PC-9 (cell line): ENCODE measurements around the gene FAT1. TPM values are rescaled to one million over a fixed set of nuclear protein-coding genes. Genes with fewer than 3 reads are reported as not detected.

Experiments
- BruUV-seq: library from RNA; stranded (reverse); fragments of 400-500 nt; replicated peaks from 2 replicates; lab custom pipeline; 2021; lab: Mats Ljungman, UMichigan
- CTCF ChIA-PET: fragments of 300-600 bp; sonication (Branson Sonifier 250); formaldehyde crosslinking; loops from one replicate; lab custom pipeline; 2022; ENCODE audit warnings: antibody characterized with exemption; lab: Charles Lee
- POLR2A ChIA-PET: fragments of 300-600 bp; sonication (Branson Sonifier 250); formaldehyde crosslinking; loops from one replicate; lab custom pipeline; 2022; ENCODE audit warnings: antibody characterized with exemption; ENCODE audit not compliant: unreplicated experiment; lab: Charles Lee
- DNase-seq, 2 experiments: peaks; one replicate each; pipeline versions ENCODE4 v3.0.0 to v3.0.0-alpha.2; 2015 to 2022; ENCODE audit warnings: mixed read lengths in 1 of 2
- H2AFZ ChIP-seq: fragments of 200-600 bp; sonication (generic); 2 replicates; pipeline ENCODE4 v1.8.1; 2017; ENCODE audit warnings: antibody characterized with exemption
- H3F3A ChIP-seq: fragments of 200-600 bp; sonication (generic); 2 replicates; pipeline ENCODE4 v1.8.1; 2017; ENCODE audit warnings: antibody characterized with exemption, mild to moderate bottlenecking, low read depth; ENCODE audit not compliant: insufficient read depth
- H3K27ac ChIP-seq: fragments of 200-600 bp; sonication (generic); 2 replicates; pipeline ENCODE4 v1.6.1; 2016; ENCODE audit warnings: mixed run types
- H3K27me3 ChIP-seq: fragments of 200-600 bp; sonication (generic); 2 replicates; pipeline ENCODE4 v1.6.1; 2016; ENCODE audit warnings: low read depth, mixed run types; ENCODE audit not compliant: insufficient read depth
- H3K36me3 ChIP-seq: fragments of 200-600 bp; sonication (generic); 2 replicates; pipeline ENCODE4 v1.6.1; 2016; ENCODE audit warnings: low read depth, mixed run types
- H3K4me1 ChIP-seq: fragments of 200-600 bp; sonication (generic); replicated peaks from 2 replicates; pipeline ENCODE4 v1.6.1; 2016; ENCODE audit warnings: mixed run types; ENCODE audit not compliant: insufficient read depth
- H3K4me2 ChIP-seq: fragments of 200-600 bp; sonication (generic); 2 replicates; pipeline ENCODE4 v1.6.1; 2017; ENCODE audit warnings: mixed run types
- H3K4me3 ChIP-seq: fragments of 200-600 bp; sonication (generic); 2 replicates; pipeline ENCODE4 v1.6.1; 2016; ENCODE audit warnings: mixed run types
- H3K79me2 ChIP-seq: fragments of 200-600 bp; sonication (generic); 2 replicates; pipeline ENCODE4 v1.6.1; 2017; ENCODE audit warnings: low read depth, mixed run types
- H3K9me2 ChIP-seq: fragments of 200-600 bp; sonication (generic); 2 replicates; pipeline ENCODE4 v1.8.1; 2017; ENCODE audit warnings: mild to moderate bottlenecking; ENCODE audit not compliant: insufficient read depth
- H3K9me3 ChIP-seq: fragments of 200-600 bp; sonication (generic); 2 replicates; pipeline ENCODE4 v1.8.1; 2016; ENCODE audit warnings: low read depth; ENCODE audit not compliant: insufficient read depth
- H4K20me1 ChIP-seq: fragments of 200-600 bp; sonication (generic); 2 replicates; pipeline ENCODE4 v1.8.1; 2017; ENCODE audit not compliant: insufficient read depth
- CTCF ChIP-seq: fragments of 200-600 bp; sonication (generic); conservative IDR thresholded peaks from 2 replicates; pipeline ENCODE4 v1.6.1; 2017; ENCODE audit warnings: mixed run types, antibody characterized with exemption, mild to moderate bottlenecking, moderate library complexity
- EZH2 ChIP-seq: fragments of 200-600 bp; sonication (generic); IDR thresholded peaks from 2 replicates; pipeline ENCODE4 v1.8.0; 2017; ENCODE audit warnings: antibody characterized with exemption, low read depth
- intact Hi-C: fragments of 100-400 bp; cut with micrococcal nuclease; formaldehyde crosslinking; loops from one replicate; pipeline ENCODE4 v1.10.0; 2022; ENCODE audit not compliant: unreplicated experiment
- total RNA-seq: library from RNA; stranded (reverse); gene quantifications from 2 replicates; pipeline ENCODE4 v1.2.3, GENCODE V29; 2021

The FAT1 gene
- total RNA-seq, 1 experiment from 2014 or later, result 73.2 TPM

- Histone ChIP-seq H3K4me1 (peaks cover 6% of the 10 kb centered on the region; the same call in 1 of the 2 replicates), H3K9me2 (no peaks in the 10 kb centered on the region; the same call in 1 of the 2 replicates), H3K4me2 (no peak overlapping the region), H3F3A (no peaks in the 10 kb centered on the region), H3K27me3 (no peaks in the 10 kb centered on the region), H4K20me1 (no peaks in the 10 kb centered on the region), H3K79me2 (peaks cover 62% of the 10 kb centered on the region), H3K9me3 (peaks cover 5% of the 10 kb centered on the region; the same call in 1 of the 2 replicates), H2AFZ (no peak overlapping the region), H3K27ac (no peak overlapping the region), H3K4me3 (no peak overlapping the region), H3K36me3 (no peaks in the 10 kb centered on the region)
- ChIA-PET CTCF (no interaction called here), POLR2A (interaction anchor here (0.6 kb wide), 1 partner anchor 14 kb away, joined by 7 read pairs; no protein-coding TSS in a partner anchor)
- TF ChIP-seq CTCF (no peak), EZH2 (no peak)
- intact Hi-C loops, result no loop called here
- no TSS peak for BruUV-seq
- DNase-seq, result no peak
Measured at GRCh38 chr4:186717556-186717955, 6.1 kb downstream of the FAT1 start.

- Histone ChIP-seq H3K27me3 (no peaks in the 10 kb centered on the region), H4K20me1 (no peaks in the 10 kb centered on the region), H3F3A (no peaks in the 10 kb centered on the region), H3K4me1 (no peaks in the 10 kb centered on the region), H3K36me3 (no peaks in the 10 kb centered on the region), H3K9me2 (no peaks in the 10 kb centered on the region; the same call in 1 of the 2 replicates), H3K9me3 (peaks cover 5% of the 10 kb centered on the region; the same call in 1 of the 2 replicates), H3K27ac (no peak overlapping the region), H3K4me2 (no peak overlapping the region), H3K79me2 (peaks cover 43% of the 10 kb centered on the region), H3K4me3 (no peak overlapping the region), H2AFZ (no peak overlapping the region)
- no peak for DNase-seq
- no peak for TF ChIP-seq EZH2
- intact Hi-C loops, result no loop called here
- BruUV-seq, result no TSS peak
- ChIA-PET POLR2A (no interaction called here), CTCF (interaction anchor here (0.6 kb wide), 1 partner anchor 49 kb away, joined by 13 read pairs; no protein-coding TSS in a partner anchor)
Measured at GRCh38 chr4:186715077-186715476, 8.6 kb downstream of the FAT1 start.

DNA sequence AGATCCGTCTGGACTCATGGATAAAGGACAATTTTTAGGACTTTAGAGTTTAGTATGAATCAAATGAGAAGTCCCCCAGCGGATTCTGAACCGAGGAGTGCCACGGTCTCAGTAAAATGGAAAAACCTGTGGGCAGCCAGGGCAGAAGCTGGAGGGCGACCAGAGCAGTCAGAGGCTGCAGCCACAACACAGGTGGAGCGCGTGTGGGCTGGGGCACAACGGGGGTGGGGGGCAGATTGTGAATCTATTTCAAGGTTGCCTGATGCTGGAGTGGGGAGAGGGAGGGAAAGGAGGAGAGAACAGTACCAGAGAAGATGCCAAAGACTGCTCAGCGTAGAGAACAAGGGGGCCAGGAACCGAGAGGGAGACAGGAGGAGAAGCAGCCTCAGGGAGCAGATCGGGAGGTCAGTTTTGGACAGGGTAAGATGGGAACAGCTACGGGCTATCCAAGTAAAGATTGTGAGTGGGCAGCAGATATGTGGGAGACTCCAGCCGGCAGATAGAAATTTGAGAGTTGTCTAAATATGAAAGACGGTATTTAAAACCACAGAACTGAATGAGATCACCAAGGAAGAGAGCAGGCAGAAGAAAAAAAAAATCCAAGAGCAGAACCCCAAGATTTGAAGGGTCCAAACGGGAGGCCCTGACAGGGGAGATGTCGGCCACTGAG, 9.5 kb downstream of the FAT1 start:
- no peaks in the 10 kb centered on the region for H3K4me1 ChIP-seq
- H3K79me2 ChIP-seq, result peaks cover 33% of the 10 kb centered on the region; the same call in 1 of the 2 replicates
- TF ChIP-seq EZH2 (no peak), CTCF (no peak)
- no peak overlapping the region for H3K4me3 ChIP-seq
- ChIA-PET POLR2A (no interaction called here), CTCF (no interaction called here)
- intact Hi-C loops, result no loop called here
- H3K27me3 ChIP-seq, result no peaks in the 10 kb centered on the region
- H4K20me1 ChIP-seq, result no peaks in the 10 kb centered on the region
- BruUV-seq, result no TSS peak
- no peak overlapping the region for H3K27ac ChIP-seq
- no peaks in the 10 kb centered on the region for H3K9me3 ChIP-seq
- no peaks in the 10 kb centered on the region; the same call in 1 of the 2 replicates for H3K9me2 ChIP-seq
- DNase-seq, result no peak
- no peaks in the 10 kb centered on the region for H3K36me3 ChIP-seq
- no peaks in the 10 kb centered on the region for H3F3A ChIP-seq
- H3K4me2 ChIP-seq, result no peak overlapping the region
- H2AFZ ChIP-seq, result no peak overlapping the region
